NCI-H1694 treated with DMSO at 0.1 percent for 48 hours (cell line): ENCODE measurements around the gene CARMIL1.
A peak's percentile ranks its signal among the peaks of the same experiment; 100 is the strongest.

Experiments used
- DNase-seq: peaks from one replicate; lab custom pipeline; 2025; lab: John Stamatoyannopoulos, UW

CARMIL1 gene

DNA sequence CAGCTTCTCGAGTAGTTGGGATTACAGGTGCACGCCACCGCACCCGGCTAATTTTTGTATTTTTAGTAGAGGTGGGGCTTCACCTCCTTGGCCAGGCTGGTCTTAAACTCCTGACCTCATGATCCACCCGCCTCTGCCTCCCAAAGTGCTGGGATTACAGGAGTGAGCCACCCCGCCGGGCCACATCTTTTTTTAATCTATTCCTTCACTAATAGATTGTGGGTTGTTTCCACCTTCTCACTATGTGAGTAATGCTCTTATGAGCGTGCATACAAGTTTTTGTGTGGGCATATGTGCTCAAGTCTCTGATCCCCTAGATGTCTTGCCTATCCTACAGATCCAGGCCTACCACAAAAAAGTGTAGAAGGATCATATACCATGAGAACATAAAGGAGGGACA, 30.7 kb downstream of the CARMIL1 start:
- DNase-seq, result no peak

DNA sequence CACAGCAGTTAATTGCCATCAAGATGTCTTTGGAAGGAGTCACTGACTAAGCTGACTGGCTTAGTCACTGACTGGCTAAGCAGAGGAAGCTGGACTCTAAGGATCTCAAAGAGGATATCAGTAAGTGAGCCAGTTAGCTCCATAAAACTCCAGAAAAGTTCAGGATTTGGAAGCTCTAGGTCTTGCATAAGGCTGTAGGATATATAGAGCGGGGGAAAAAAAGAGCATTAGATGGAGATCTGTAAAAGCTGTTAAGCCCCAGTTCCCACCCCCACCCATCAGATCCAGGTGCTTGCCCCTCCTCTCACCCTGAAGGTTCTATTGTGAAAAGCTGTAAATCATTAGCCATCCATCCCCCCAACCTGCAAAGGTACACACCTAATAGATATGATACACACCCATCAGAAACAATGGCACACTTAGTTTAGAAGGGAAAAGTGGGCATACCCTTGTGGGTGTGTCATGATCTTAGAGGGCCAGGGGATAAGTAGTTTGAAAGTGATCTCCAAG, 32.2 kb downstream of the CARMIL1 start:
- no peak for DNase-seq

DNA sequence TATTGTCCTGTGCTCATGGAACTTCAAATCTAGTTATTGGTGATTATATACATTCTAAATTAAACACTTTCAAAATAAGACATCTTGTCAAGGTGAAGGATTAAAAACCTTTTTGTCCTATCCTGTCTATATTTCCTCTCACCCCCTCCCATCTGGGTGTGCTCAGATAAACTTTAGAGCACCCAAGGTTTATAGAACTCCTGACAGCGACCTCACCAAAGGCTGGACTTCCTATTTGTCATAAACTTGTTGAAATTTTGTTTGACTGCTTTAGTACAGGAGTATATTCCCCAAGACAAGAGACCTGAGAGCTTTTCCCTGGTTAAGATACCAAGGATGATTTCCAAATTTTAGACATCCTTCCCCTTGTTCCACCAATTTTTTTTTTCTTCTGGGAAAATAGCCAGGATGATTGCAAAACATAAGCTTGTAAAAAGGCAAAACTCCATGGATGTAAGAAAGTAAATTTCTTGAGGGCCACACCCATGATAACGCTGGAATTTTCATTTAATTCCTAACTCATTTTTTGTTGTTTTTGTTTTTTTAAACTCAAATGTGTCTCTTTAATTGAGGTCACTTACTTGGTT, 33.0 kb downstream of the CARMIL1 start:
- DNase-seq, result no peak

DNA sequence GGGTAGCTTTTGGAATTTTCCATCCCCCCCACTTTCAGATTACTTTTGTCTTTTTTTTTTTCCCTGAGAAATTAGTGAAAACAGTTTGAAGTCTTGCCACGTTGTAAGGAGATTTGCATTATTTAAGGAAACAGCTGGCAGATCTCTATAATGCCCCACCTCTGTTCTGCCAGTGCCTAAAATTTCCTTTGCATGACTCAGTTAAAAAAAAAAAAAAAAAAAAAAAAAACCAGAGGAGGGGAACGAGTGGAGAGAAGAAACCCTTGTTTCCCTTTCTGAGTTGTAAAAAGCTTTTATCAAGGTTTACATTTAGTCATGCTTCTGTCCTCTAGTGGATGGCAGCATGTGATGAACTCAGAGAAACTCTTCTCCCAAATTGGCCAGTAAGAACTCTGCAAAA, 33.5 kb downstream of the CARMIL1 start:
- DNase-seq, result no peak

DNA sequence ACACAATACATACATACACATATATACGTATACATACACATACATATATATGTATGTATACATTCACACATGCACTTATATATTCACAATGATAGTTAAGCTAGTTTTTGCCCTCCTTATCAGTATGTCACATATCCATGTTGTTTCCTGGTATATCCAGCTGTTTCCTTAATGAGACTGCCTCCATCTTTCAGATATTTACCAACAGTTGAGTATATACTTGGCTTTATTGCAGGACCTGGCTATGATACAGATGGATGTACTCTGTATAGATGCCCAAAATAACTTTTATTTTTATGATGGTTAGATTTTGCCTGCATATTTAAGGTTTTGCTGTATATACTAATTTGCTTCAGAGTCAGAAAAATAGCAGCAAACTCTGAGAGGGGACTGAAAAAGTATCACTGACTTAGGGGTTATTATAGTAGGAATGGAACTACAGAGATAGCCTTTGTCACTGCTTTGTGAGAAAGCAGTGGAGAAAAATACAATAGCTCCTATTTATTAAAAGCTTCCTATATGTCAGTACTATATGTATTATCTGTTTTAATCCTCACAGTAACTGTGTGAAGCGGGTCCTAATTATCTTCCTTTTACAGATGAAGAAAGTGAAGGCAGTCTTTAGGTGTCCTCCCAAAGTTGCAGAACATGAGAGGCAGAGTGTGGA, 35.5 kb downstream of the CARMIL1 start:
- no peak for DNase-seq

DNA sequence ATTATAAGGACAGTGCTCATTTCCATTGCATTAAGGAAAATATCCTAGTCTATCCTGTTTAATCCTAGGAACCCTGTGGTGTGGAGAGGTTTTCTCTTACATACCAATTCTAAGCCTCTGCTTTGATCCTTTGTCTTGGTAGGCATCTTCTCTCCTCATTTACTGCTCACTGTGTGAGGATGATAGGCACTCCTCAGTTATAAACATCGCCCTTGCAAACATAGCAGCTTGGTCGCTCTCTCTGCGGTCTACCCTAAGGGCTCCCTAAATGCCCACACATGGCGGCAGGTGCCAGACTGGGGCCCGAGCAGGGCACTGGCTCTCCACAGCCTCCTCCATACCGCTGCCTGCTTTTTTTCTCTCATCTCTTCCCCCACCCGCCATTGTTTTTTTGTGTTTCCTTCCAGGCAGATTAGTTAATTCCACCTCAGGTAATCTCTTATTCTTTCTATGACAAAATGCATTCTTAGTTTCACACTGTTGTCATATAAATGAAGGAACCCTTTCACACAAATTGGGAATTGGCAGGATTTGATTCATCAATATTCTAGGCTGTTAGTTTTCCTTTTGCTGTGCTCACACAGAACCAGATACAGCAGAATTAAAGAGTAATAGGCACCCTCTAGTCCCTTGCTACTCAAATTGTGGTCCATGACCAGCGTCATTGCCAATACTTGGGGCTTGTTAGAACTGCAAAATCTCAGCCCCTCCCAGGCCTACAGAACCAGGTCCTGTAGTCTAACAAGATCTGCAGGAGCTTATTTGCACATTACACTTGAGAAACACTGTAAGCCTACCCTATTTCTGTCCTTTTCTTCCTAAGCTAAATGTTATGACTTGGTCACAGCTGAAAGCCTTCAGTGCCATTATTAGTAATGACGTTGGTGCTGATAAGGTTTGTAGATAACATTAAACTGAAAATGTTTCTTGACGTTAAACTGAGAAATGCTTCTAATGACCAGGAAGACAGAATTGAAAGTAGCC, 36.3 kb downstream of the CARMIL1 start:
- DNase-seq, result no peak

DNA sequence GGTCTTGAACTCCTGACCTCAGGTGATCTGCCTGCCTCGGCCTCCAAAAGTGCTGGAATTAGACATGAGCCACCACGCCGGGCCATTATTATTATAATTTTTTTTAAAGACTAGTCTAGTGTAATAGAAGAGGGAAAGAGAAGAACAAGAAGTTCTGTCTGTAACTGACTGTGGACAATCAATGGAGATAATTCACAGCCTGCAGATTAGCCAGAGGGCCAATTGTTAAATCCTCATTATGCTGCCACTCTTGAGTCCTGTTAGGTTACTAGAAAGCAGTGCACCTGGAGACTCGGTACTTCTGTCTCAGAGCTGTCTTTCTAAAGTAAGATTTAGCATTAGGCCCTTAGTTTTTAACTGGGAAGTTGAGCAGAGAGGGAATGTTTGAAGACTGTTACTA, 37.5 kb downstream of the CARMIL1 start:
- DNase-seq, result no peak

DNA sequence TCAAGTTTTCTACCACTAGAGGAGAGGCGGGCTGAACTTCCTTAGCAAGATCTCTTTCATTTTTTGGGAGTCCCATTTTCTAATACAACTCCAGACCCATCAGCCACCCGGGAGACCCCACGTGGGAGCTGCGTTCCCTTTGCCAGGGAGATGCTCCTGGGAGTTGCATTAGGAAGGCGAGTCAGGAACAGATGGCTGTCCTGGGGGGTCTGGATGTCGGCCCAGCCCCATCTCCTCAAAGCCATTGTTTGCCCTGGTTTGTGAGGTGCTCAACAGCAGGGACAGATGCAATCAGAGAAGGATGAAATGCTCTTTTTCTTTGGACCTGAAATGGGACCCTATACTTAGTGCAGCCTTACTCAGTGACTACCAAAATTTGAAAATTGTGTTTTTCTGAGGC, 39.4 kb downstream of the CARMIL1 start:
- DNase-seq, result peak; percentile 49

DNA sequence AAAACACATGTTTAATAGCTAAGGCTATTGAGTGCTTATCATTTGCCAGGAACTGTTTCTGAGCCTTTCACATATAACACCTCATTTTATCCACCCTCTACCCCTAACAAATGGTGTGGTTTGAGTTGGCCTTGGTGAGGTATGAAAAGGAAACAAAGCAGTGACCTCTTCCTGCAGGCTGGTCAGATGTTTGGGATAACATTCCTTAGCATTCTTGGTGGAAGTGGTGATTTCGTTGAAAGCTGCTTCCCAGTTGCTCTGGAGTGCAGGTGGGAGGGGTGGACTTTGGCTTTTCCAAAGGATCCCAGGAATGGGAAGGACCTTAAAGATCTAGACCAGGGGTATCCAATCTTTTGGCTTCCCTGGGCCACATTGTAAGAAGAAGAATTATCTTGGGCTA, 41.3 kb downstream of the CARMIL1 start:
- no peak for DNase-seq

DNA sequence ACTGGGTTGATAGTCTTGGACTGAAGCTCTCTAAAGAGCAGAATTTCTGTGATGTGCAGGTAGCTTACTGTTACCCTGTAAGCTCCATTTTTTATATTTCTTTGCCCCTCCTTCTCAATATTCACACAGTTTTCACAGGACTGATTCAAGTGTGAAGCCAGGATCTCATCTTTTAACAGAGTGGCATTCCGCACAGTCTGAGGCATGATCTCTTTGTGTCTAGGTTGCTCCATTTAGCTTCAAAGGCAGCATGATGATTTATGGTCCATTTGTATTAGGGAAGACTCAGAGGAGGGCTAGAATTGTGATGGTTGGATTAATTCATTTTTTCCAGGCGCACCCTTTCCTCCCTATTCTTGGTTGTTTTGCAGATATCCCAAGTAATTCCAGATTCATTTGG, 43.5 kb downstream of the CARMIL1 start:
- no peak for DNase-seq

DNA sequence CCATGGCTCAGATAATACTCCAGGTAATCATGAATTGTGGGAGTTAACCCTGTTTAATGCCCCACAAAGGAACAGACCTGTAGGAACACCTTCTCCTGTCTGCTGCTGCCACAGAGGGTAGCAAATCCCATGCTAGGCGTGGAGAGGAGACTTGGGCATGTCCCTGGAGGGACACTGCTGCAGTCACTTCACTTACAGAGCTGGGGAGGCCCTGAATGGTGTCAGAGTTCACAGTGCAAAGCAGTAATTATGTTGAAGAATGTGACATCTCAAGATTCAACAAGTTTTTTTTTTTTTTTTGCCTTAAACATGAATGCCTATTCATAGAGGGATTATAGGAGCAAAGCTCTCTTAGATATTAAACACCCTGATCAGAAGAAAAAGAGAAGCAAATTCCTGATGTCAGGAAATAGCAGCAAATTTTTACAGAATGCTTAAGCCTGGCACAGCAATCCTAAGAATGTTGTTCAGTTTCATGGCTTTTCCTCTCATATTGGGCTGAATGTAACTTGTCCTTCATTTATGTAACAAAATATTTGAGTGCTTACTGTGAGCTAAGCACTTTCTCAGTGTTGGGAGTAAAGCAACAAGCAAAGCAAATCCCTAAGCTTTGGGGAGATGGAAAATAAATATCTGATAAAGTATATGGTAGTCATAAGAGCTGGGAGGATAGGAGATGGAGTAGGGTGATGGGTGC, 45.0 kb downstream of the CARMIL1 start:
- DNase-seq, result no peak

DNA sequence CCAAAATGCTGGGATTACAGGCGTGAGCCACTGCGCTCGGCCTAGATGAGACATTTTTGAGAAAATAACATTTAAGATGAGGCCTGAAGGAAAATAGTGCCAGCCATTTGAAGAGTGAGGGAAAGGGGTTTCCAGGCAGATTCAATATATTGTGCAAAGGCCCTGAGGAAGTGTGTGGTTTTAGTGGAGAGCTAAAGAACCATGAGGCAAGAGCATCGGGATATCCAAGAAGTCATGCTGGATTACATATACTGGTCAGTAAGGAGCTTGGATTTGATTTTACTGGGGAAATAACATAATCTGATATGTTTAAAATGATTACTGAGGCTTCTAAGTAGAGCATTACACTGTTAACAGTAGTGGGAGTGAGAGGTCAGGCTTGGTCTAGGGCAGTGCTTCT, 47.0 kb downstream of the CARMIL1 start:
- no peak for DNase-seq

DNA sequence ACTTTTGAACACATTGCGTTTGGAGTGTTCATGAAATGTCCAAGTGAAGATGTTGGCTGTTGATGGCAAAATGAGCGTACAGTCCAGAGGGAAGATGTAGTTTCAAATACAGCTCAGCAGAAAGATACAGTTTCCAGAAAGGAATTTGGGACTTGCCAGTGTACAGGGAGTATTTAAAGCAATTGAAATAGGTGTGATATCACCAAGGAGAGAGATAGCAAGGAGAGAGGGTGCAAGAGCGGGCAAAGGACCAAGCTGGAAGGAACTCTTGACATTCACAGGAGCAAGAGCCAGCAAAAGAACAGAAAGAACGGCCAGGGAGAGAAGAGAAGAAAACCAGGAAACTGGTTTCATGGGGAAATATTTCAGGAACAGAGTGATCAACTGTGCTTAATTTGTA, 47.8 kb downstream of the CARMIL1 start:
- DNase-seq, result no peak

DNA sequence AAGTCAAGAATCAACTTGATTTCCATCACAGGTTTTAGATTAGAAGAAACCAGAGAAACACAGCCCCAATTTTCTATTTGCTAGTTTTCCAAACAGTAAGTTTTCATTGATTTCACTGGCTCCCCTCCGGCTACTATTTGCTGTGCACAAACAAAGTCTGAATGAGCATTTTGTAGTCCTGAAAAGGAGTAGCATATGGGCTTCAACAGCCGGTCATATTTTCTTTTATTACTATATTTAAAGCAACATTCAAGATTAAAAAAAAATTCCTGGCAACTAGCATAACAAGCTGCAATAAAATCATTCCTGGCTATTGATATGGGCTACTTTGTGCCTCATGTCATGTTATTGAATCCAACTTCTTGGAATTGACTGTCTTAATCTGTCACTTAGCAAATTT, 48.3 kb downstream of the CARMIL1 start:
- DNase-seq, result peak; percentile 61

DNA sequence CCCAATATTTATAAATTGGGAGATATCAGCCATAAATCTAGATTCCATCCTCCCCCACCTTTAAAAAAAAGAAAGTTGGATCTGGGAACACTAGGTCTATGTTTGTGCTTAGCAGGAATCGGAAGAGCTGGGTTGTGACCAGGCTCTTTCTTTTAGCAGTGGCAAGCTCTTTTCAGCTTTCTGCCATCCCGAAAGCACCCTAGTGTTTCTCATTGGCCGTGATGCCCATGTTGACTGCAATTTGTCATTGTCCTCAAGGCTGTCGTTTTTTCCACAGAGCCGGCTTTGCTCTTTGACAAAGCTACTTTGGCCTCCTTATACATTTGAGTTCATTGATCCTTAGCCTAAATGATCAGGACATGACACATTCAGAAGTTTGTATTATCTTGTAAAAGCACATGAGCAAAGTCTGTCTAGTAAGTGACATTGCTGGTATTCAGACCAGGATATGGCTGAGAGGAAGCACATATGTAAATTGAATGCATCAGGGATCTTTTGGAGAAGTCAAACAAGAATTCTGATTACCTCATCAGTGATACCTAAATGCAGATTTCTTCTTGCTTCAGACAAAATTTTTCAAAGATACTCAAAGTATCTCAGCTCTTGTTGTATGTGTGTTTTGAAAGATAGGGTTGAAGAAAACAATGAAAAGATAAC, 50.1 kb downstream of the CARMIL1 start:
- DNase-seq, result no peak

DNA sequence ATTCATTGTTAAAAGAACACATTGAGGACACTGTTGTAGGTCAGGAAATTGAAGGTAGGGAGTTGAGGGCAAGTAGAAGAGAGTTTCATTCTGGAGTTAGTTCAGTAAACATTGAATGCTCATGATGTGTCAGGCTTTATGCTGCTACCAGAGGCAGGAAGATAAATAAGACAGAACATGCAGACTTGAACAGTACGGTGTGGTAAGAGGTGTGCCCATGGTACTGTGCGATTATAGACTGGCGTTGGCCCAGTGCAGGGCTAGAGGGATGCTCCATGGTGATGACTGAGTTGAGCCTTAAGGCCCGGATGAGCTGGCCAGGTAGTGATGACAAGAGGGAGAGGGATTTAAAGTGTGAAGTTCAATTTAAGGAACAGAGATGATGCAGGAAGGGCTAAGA, 50.8 kb downstream of the CARMIL1 start:
- DNase-seq, result no peak

DNA sequence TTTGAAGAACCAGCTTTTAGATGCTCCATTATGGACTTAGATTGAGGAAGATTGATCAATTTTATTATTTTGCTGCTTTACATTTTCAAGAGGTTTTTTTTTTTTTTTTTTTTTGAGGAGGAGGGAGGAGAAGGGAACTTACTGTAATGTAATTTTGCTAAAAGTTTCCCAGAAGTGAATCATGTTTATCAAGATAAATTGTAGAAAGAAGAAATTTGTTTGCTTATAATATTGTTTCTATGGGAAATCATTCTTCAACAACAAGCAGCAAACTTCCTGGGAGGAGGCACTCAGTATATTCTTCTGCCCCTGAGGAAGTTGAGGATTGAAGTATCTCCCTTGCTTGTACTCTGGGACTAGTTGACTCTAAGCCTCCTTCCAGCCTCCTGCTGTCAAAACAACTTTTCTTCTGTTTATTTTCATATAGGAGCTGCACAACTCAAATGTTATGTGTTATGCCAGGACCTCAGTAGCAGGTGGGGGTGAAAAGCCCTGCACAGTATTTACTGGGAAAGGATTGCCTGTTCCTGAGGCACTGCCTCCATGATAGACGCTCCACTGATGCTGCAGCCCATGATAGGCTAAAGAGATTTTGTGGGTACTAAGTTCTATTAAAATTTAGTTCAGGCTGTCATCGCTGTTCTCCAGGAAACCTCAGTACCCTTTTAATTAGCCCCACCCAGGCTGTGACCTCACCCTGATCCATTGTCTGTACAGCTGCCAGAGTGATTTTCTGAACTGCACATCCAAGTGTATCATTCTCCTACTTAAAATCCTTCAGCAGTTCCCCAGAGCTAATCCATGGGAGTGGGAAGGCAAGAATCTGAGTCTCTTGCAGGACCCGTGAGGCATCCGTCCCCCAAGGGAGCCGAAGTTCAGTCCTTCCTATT, 51.9 kb downstream of the CARMIL1 start:
- DNase-seq, result no peak

DNA sequence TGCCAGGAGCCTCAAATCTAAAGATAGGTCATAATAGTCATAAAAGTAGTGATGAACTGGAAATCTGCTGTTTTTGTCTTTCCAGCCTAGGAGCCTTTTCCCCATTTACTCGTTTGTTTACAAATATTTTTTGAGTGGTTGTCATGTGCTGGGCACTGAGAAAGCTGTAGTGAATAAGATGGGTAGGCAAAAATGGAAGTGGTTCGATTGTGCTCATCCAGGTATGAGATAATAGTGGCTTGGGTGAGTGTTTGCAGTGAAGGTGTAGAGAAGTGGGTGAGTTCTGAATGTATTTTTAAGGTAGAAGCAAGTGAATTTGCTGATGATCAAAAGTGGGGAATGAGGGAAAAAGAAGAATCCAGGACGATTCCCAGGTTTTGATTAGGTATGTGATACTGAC, 53.0 kb downstream of the CARMIL1 start:
- DNase-seq, result no peak

DNA sequence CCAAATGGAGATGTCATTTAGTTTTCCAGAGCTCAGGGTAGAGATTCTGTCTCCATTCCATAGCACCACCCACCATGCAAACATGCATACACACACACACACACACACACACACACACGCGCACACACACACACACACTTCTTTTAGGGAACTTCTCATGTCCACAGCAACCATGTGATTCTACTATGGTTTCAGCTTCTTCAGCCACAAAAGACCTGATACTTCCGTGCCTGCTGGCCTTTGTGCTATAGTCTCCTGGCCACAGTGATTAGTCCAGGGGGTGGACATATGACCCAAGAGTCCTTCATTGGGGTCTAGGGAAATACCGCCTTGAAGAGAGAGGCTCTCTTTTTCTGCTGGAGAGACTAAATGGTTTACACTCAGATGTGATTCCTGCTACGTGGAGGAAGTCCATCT, 53.5 kb downstream of the CARMIL1 start:
- DNase-seq, result no peak

DNA sequence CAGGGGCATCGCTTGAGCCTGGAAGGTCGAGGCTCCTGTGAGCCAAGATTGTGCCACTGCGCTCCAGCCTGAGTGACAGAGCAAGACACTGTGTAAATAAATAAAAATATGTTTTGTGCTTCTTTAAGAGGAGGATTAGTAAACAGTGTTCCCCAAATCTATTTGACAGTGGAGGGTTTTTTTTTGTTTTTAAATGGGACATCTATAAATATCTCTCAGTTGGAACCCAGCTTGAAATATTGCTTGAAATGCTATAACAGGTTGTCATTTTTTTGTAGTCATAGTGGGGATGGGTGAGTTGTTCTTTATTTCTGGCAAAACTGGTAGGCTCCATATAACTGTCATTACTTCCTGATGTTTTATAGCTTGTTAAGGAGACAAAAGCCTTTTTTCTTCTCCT, 54.3 kb downstream of the CARMIL1 start:
- DNase-seq, result no peak

DNA sequence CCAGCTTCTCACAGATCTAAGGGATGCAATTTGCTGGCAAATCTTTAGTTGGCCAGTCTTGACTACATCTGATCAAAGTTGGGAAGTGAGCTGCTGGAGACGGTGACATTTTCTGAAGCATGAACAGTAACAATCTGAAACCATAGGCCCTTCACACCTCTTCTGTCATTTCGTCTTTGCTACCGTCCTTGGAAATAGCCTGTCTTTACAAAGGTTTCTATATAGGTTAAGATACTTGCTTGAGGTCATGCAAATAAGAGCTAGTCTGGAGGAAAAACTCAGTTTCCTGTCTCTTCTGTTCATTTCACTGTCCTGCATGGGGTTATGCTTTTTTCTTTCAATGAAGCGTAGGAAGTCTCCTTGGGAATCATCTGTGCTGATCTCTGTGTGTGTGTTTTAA, 55.6 kb downstream of the CARMIL1 start:
- DNase-seq, result no peak
